Adrenal gland (tissue), 12 donors: ENCODE data around the gene TMEM184B. TPM values are rescaled to one million over a fixed set of nuclear protein-coding genes. Genes with fewer than 3 reads are reported as not detected.

Experiments
- DNase-seq, 7 donors: peaks; one replicate each; pipeline ENCODE4 v3.0.0-alpha.2; 2019 to 2020
- H3K27ac ChIP-seq, 5 donors: fragments of 200-600 bp; sonication (generic) in 4 of 5; 1 replicate in 3 of 5; 2 replicates in 2 of 5; pipeline versions ENCODE4 v1.5.1 to v1.8.0; 2016 to 2020; ENCODE audit warnings: mild to moderate bottlenecking in 1 of 5
- H3K27me3 ChIP-seq: fragments of 200-600 bp; 2 replicates; pipeline ENCODE4 v1.8.0; 2021
- H3K36me3 ChIP-seq, 2 donors: fragments of 200-600 bp; replicated peaks in 1 of 2; 1 replicate in 1 of 2; 2 replicates in 1 of 2; pipeline versions ENCODE4 v1.5.1 to v1.8.0; 2018 to 2022
- H3K4me1 ChIP-seq, 2 donors: fragments of 200-600 bp; replicated peaks in 1 of 2; 1 replicate in 1 of 2; 2 replicates in 1 of 2; pipeline versions ENCODE4 v1.5.1 to v1.8.0; 2018 to 2021
- H3K4me3 ChIP-seq, 4 donors: fragments of 200-600 bp; sonication (generic) in 3 of 4; one replicate each; pipeline ENCODE4 v1.5.1; 2016 to 2018
- H3K9me3 ChIP-seq, 3 donors: fragments of 200-600 bp; sonication (generic) in 1 of 3; replicated peaks in 1 of 3; 1 replicate in 2 of 3; 2 replicates in 1 of 3; pipeline versions ENCODE4 v1.5.1 to v1.8.0; 2016 to 2021
- CTCF ChIP-seq, 6 experiments: fragments of 450-650 bp in 4 of 6; fragments of 200-600 bp in 2 of 6; sonication (generic) in 1 of 6; IDR thresholded peaks; 1 replicate in 5 of 6; 2 replicates in 1 of 6; pipeline versions ENCODE4 v1.5.1 to v1.8.0; 2016 to 2021; ENCODE audit warnings: antibody characterized with exemption in 6 of 6, mild to moderate bottlenecking in 2 of 6, moderate library complexity in 1 of 6
- POLR2A ChIP-seq, 2 donors: fragments of 450-650 bp; IDR thresholded peaks; one replicate each; pipeline ENCODE4 v1.6.1; 2017; ENCODE audit warnings: antibody characterized with exemption in 2 of 2, mild to moderate bottlenecking in 2 of 2, moderate library complexity in 1 of 2
- WGBS, 4 donors: extraction: QIAGEN DNeasy Blood & Tissue Kit in 2 of 4; methylation state at CpG; one replicate each; pipeline versions ENCODE4 v1.1.5 to v1.1.7; 2013 to 2017; 5-methylcytosine and 5-hydroxymethylcytosine counted together
- intact Hi-C, 2 donors: fragments of 100-400 bp; cut with DNase I; formaldehyde crosslinking; loops; one replicate each; pipeline versions ENCODE4 v1.14.1 to v1.15.0; 2022 to 2023
- polyA plus RNA-seq, 3 donors: library from polyadenylated mRNA; stranded (reverse); fragments of 200-250 nt in 2 of 3; fragments of 350-450 nt in 1 of 3; fragmentation: Illumina TruSeq in 1 of 3; extraction: RNeasy Lipid Tissue Mini Kit (QIAGEN cat#74804) in 1 of 3; gene quantifications; one replicate each; pipeline ENCODE4 v1.2.3, GENCODE V29; 2013 to 2014
- total RNA-seq, 9 donors: library from RNA; depleted of rRNA in 4 of 9; stranded (reverse); fragments of >200 nt in 4 of 9; fragments of 120-200 nt in 1 of 9; fragmentation: NEBNext Ultra II Directional in 1 of 9; extraction: Animal tissue kit (Norgen Biotek cat#: 25700) in 1 of 9; gene quantifications; one replicate each; pipeline versions ENCODE4 v1.1.0 to v1.2.4, GENCODE V29; 2013 to 2023
- donor health status: healthy with polysubstance abuse.
- donor health status: Bipolar disorder and iron deficiency.
- donor health status: DM: yes; HTN: yes; CAD: no.
- donor health status: DM: no; HTN: no; CAD: no.
- donor health status: DM: no; HTN: no; CAD: no.
- donor health status: DM: yes; HTN: yes; CAD: no.

TMEM184B gene
- total and polyA plus RNA-seq, 12 donors = 7.1 to 107 (median 43.8) TPM

GRCh38 chr22:38219632-38220031 is 53.2 kb downstream of the TMEM184B start:
- Histone ChIP-seq H3K27me3 (no peaks in the 10 kb centered on the region), H3K27ac (peak overlapping the region in 4 of 5 donors; percentile 73 to 92 (median 86)), H3K9me3 (no peaks in the 10 kb centered on the region), H3K4me3 (no peak overlapping the region), H3K4me1 (peaks cover 13 to 24% of the 10 kb centered on the region in 2 donors), H3K36me3 (peaks cover 0 to 14% of the 10 kb centered on the region in 2 donors)
- intact Hi-C loops = loop anchor here in 1 of 2 donors (10.0 kb wide), 1 partner anchor 105 kb away; the partner anchor contains the start of gene BAIAP2L2
- DNase-seq = no peak
- TF ChIP-seq POLR2A (IDR thresholded peaks at IDR 0.05) = no peak
- no peak for TF ChIP-seq CTCF (IDR thresholded peaks at IDR 0.05)
- WGBS, 4 donors = 81 to 86% (median 84%) methylated on average over 10 of the region's 10 CpGs

GRCh38 chr22:38218661-38219622 is 53.9 kb downstream of the TMEM184B start:
- H3K27me3 ChIP-seq = no peaks in the 10 kb centered on the region
- peak overlapping the region; percentile 64 to 97 (median 89) for H3K27ac ChIP-seq
- intact Hi-C loops = no loop called here
- no peak overlapping the region for H3K4me3 ChIP-seq
- H3K9me3 ChIP-seq = no peaks in the 10 kb centered on the region
- no peak for TF ChIP-seq CTCF (IDR thresholded peaks at IDR 0.05)
- TF ChIP-seq POLR2A (IDR thresholded peaks at IDR 0.05) = peak in 1 of 2 donors; percentile 41
- peaks cover 0 to 10% of the 10 kb centered on the region in 2 donors for H3K36me3 ChIP-seq
- peak; percentile 84 to 93 (median 92) for DNase-seq
- WGBS, 4 donors = 43 to 88% (median 60%) methylated on average over 14 to 25 of the region's 25 CpGs
- peaks cover 17 to 31% of the 10 kb centered on the region in 2 donors for H3K4me1 ChIP-seq

- H3K27me3 ChIP-seq = no peaks in the 10 kb centered on the region
- H3K4me3 ChIP-seq = no peak overlapping the region
- no peak for TF ChIP-seq CTCF (IDR thresholded peaks at IDR 0.05)
- TF ChIP-seq POLR2A (IDR thresholded peaks at IDR 0.05) = no peak
- peak overlapping the region in 1 of 5 donors; percentile 51 for H3K27ac ChIP-seq
- H3K4me1 ChIP-seq = peaks cover 18 to 36% of the 10 kb centered on the region in 2 donors
- 89 to 91% (median 90%) methylated on average over 8 to 11 of the region's 11 CpGs for WGBS, 4 donors
- intact Hi-C loops = no loop called here
- no peak for DNase-seq
- no peaks in the 10 kb centered on the region for H3K36me3 ChIP-seq
- H3K9me3 ChIP-seq = no peaks in the 10 kb centered on the region
Measured at GRCh38 chr22:38215156-38216038, 57.4 kb downstream of the TMEM184B start.
